CD4-positive, alpha-beta T cell (primary cell): ENCODE results near the gene ESRP2. TPM values are rescaled to one million over a fixed set of nuclear protein-coding genes. Genes with fewer than 3 reads are reported as not detected.

Experiments
- ATAC-seq: fragments of 200-7000 bp; cut with Tn5 transposase; one replicate; pipeline ENCODE4 v1.10.0; 2022; ENCODE audit warnings: mild to moderate bottlenecking; ENCODE audit not compliant: poor library complexity
- CTCF ChIA-PET: fragments of 350-600 bp; sonication (Branson Sonifier 250); formaldehyde crosslinking; loops from one replicate; lab custom pipeline; 2021; ENCODE audit warnings: antibody characterized with exemption, inconsistent platforms; lab: Charles Lee
- POLR2A ChIA-PET: fragments of 350-600 bp; sonication (Branson Sonifier 250); formaldehyde crosslinking; loops from one replicate; lab custom pipeline; 2021; ENCODE audit warnings: antibody characterized with exemption, inconsistent platforms; lab: Charles Lee
- DNase-seq, 14 experiments: peaks; one replicate each; pipeline ENCODE4 v3.0.0-alpha.2; 2013 to 2020; ENCODE audit warnings: mixed read lengths in 2 of 14
- H3K27ac ChIP-seq, 2 donors: one replicate each; pipeline versions ENCODE4 v1.5.1 to v1.7.0; 2013; ENCODE audit warnings: low read length in 2 of 2, low read depth in 1 of 2, mild to moderate bottlenecking in 1 of 2
- H3K27me3 ChIP-seq, 2 experiments: 1 replicate in 1 of 2; 2 replicates in 1 of 2; pipeline versions ENCODE4 v1.6.1 to v1.7.0; 2013; ENCODE audit warnings: low read length in 2 of 2, control low read depth in 1 of 2, mild to moderate bottlenecking in 1 of 2, moderate library complexity in 1 of 2; ENCODE audit not compliant: insufficient read depth in 2 of 2, control insufficient read depth in 1 of 2
- H3K36me3 ChIP-seq: one replicate; pipeline ENCODE4 v1.6.1; 2013; ENCODE audit warnings: low read length, control low read depth; ENCODE audit not compliant: insufficient read depth
- H3K4me1 ChIP-seq: one replicate; pipeline ENCODE4 v1.6.1; 2013; ENCODE audit warnings: low read length, control low read depth; ENCODE audit not compliant: insufficient read depth
- H3K4me3 ChIP-seq: one replicate; pipeline ENCODE4 v1.5.1; 2013; ENCODE audit warnings: mild to moderate bottlenecking, low read length, moderate library complexity
- H3K9me3 ChIP-seq, 2 experiments: 1 replicate in 1 of 2; 2 replicates in 1 of 2; pipeline versions ENCODE4 v1.6.1 to v1.7.0; 2013; ENCODE audit warnings: low read length in 2 of 2, mild to moderate bottlenecking in 2 of 2, control low read depth in 1 of 2, moderate library complexity in 1 of 2; ENCODE audit not compliant: control insufficient read depth in 1 of 2, insufficient read depth in 1 of 2
- H3K27ac Mint-ChIP-seq: one replicate; pipeline ENCODE4 v1.8.0; 2020; ENCODE audit warnings: mixed read lengths
- H3K27me3 Mint-ChIP-seq: one replicate; pipeline ENCODE4 v1.8.0; 2021; ENCODE audit warnings: mixed read lengths
- H3K36me3 Mint-ChIP-seq: one replicate; pipeline ENCODE4 v1.8.0; 2021; ENCODE audit warnings: low read depth, mixed read lengths
- H3K4me1 Mint-ChIP-seq: one replicate; pipeline ENCODE4 v1.8.0; 2021; ENCODE audit warnings: low read depth, mixed read lengths
- H3K4me3 Mint-ChIP-seq: one replicate; pipeline ENCODE4 v1.8.0; 2020; ENCODE audit warnings: mild to moderate bottlenecking, mixed read lengths
- H3K9me3 Mint-ChIP-seq: one replicate; pipeline ENCODE4 v1.8.0; 2020; ENCODE audit warnings: mixed read lengths
- intact Hi-C, 2 experiments: fragments of 100-400 bp; cut with DNase I in 1 of 2; cut with micrococcal nuclease in 1 of 2; formaldehyde crosslinking; loops; one replicate each; pipeline versions ENCODE4 v1.15.1 to v1.9.0; 2023 to 2025; cut with DNase I, micrococcal nuclease
- total RNA-seq, 174 experiments: library from RNA in 2 of 174; stranded (reverse) in 2 of 174; gene quantifications; one replicate each; pipeline ENCODE4 v1.2.3 and lab custom pipeline; 2021 to 2026
- TF ChIP-seq, protein P1 (sequence below): fragments of 200-600 bp; IDR thresholded peaks from one replicate; pipeline ENCODE4 v1.8.0; 2022; ENCODE audit warnings: antibody characterized with exemption, mild to moderate bottlenecking

ESRP2 gene
- total RNA-seq, 2 experiments from 2014 or later: not detected

DNA sequence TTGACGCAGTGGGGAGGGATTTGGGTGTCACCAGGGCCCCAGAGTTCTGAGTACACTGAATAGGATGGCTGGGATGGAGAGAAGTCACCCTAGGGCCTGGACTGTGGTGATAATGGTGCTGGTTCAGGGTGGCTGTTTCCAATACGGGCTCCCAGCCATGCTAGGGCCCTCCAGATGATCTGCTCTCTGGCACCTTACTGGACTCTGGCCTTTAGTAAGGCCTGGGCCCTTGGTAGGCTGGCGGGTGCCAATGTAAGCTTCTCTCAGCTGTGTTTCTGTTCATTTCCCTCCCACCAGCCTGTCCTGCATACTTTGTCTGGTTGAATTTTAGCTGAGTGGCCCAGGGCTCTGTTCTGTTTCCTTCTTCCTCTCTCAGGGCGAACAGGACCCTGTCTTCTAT, 12.0 kb upstream of the ESRP2 start:
- POLR2A ChIA-PET: interaction anchor here (0.6 kb wide), 1 partner anchor 625 kb away, joined by 3 read pairs; no protein-coding TSS in a partner anchor
- Histone ChIP-seq H3K27ac (no peak overlapping the region), H3K4me3 (no peak overlapping the region), H3K4me1 (peaks cover 29% of the 10 kb centered on the region), H3K27me3 (no peaks in the 10 kb centered on the region), H3K9me3 (no peaks in the 10 kb centered on the region), H3K36me3 (peaks cover 8% of the 10 kb centered on the region)
- peak overlapping the region; percentile 48 for H3K4me3 Mint-ChIP-seq
- ATAC-seq: no peak
- peaks cover 17% of the 10 kb centered on the region for H3K4me1 Mint-ChIP-seq
- peaks cover 27% of the 10 kb centered on the region for H3K36me3 Mint-ChIP-seq
- intact Hi-C loops: loop anchor here in 1 of 2 experiments (10.0 kb wide), 1 partner anchor 197 kb away; the partner anchor contains the start of gene SMPD3
- no peak for DNase-seq
- TF ChIP-seq, protein P1, sequence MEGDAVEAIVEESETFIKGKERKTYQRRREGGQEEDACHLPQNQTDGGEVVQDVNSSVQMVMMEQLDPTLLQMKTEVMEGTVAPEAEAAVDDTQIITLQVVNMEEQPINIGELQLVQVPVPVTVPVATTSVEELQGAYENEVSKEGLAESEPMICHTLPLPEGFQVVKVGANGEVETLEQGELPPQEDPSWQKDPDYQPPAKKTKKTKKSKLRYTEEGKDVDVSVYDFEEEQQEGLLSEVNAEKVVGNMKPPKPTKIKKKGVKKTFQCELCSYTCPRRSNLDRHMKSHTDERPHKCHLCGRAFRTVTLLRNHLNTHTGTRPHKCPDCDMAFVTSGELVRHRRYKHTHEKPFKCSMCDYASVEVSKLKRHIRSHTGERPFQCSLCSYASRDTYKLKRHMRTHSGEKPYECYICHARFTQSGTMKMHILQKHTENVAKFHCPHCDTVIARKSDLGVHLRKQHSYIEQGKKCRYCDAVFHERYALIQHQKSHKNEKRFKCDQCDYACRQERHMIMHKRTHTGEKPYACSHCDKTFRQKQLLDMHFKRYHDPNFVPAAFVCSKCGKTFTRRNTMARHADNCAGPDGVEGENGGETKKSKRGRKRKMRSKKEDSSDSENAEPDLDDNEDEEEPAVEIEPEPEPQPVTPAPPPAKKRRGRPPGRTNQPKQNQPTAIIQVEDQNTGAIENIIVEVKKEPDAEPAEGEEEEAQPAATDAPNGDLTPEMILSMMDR: no peak
- CTCF ChIA-PET: no interaction called here
- H3K27ac Mint-ChIP-seq: no peak overlapping the region
- no peaks in the 10 kb centered on the region for H3K9me3 Mint-ChIP-seq
- H3K27me3 Mint-ChIP-seq: no peaks in the 10 kb centered on the region

DNA sequence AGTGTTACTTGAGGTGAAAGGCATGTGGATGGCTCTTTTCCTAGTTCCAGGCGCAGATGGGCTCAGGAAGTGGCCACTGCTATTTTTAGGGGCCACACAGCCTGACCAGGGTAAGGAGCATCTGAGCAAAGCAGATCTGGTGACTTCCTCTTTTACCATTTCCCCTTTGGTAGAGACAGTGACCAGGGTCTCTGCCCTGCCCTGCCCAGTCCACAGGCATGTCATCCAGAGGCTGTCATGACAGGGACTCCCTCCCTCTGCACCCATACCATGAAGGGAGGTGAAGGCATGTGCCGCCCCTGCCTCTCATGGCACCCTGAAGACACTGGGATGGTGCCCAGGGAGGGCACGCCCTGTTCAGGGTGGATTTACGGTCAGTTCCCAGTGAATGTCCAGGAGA, 11.5 kb upstream of the ESRP2 start:
- intact Hi-C loops: loop anchor here in 1 of 2 experiments (10.0 kb wide), 1 partner anchor 197 kb away; the partner anchor contains the start of gene SMPD3
- no peak overlapping the region for H3K27ac ChIP-seq
- H3K27ac Mint-ChIP-seq: no peak overlapping the region

DNA sequence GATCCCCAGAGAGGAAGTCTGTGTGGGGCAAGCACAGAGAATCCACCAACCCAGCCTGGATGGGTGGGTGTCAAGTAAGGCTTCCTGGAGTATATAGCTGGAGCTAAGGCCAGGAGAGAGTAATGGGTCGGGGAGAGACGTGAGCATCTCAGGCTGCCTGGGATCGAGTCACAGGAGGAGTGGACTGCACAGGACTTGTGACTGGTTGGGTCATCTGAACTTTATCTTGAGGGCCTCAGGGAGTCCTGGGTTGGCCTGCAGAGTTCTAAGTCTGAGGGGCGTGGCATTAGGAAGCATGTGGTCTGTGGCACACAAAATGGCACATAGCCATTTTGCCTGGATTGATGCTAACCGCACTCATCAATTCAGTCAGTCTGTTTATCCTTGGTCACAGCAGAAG, 10.7 kb upstream of the ESRP2 start:
- no peak overlapping the region for H3K27ac ChIP-seq
- intact Hi-C loops: loop anchor here in 1 of 2 experiments (10.0 kb wide), 1 partner anchor 198 kb away; the partner anchor contains the start of gene SMPD3
- no peak overlapping the region for H3K27ac Mint-ChIP-seq
- no peak for ATAC-seq
- H3K27me3 Mint-ChIP-seq: no peaks in the 10 kb centered on the region
- H3K4me1 Mint-ChIP-seq: peaks cover 17% of the 10 kb centered on the region
- POLR2A ChIA-PET: interaction anchor here (1.7 to 2.5 kb wide), 3 partner anchors 11 to 17 kb away, joined by 5 to 13 read pairs (median 5); partner anchors contain the start of gene SLC7A6
- peaks cover 3% of the 10 kb centered on the region for H3K36me3 ChIP-seq
- H3K4me1 ChIP-seq: peaks cover 29% of the 10 kb centered on the region
- DNase-seq: peak in 2 of 14 experiments; percentile 0 to 20
- no peaks in the 10 kb centered on the region for H3K9me3 ChIP-seq
- TF ChIP-seq, protein P1: no peak
- peaks cover 19% of the 10 kb centered on the region for H3K36me3 Mint-ChIP-seq
- H3K4me3 ChIP-seq: no peak overlapping the region
- CTCF ChIA-PET: no interaction called here
- H3K27me3 ChIP-seq: no peaks in the 10 kb centered on the region
- peak overlapping the region; percentile 99 for H3K4me3 Mint-ChIP-seq
- no peaks in the 10 kb centered on the region for H3K9me3 Mint-ChIP-seq

More for the DNA sequence above, 11.5 kb upstream of the ESRP2 start:
- Mint-ChIP-seq H3K4me1 (peaks cover 17% of the 10 kb centered on the region), H3K36me3 (peaks cover 26% of the 10 kb centered on the region), H3K9me3 (no peaks in the 10 kb centered on the region), H3K4me3 (no peak overlapping the region), H3K27me3 (no peaks in the 10 kb centered on the region)
- H3K9me3 ChIP-seq: no peaks in the 10 kb centered on the region
- H3K4me1 ChIP-seq: peaks cover 29% of the 10 kb centered on the region
- H3K4me3 ChIP-seq: no peak overlapping the region
- ChIA-PET POLR2A (interaction anchor here (1.7 kb wide), 1 partner anchor 17 kb away, joined by 5 read pairs; the partner anchor contains the start of gene SLC7A6), CTCF (no interaction called here)
- H3K36me3 ChIP-seq: peaks cover 3% of the 10 kb centered on the region
- H3K27me3 ChIP-seq: no peaks in the 10 kb centered on the region
- peak in 2 of 14 experiments; percentile 1 to 40 for DNase-seq
- TF ChIP-seq, protein P1: no peak
- no peak for ATAC-seq
